Dendritic cell treated with granulocyte-macrophage colony-stimulating factor and Interleukin-4, amounts not matched to agents 40 ng/mL and 50 ng/mL, for 4 days (primary cell): ENCODE data around the gene FXYD3.
"Not testable (repeated sequence)": the region's sequence is repeated elsewhere in the genome, so short reads cannot be mapped to it uniquely, and the experiment has no call there.

Experiments
- H3K27ac Mint-ChIP-seq: one replicate; pipeline ENCODE4 v1.8.0; 2022; ENCODE audit warnings: mild to moderate bottlenecking, mixed read lengths
- H3K27me3 Mint-ChIP-seq: one replicate; pipeline ENCODE4 v1.8.0; 2022; ENCODE audit warnings: mild to moderate bottlenecking, mixed read lengths
- H3K36me3 Mint-ChIP-seq: one replicate; pipeline ENCODE4 v1.8.0; 2022; ENCODE audit warnings: low read depth, mixed read lengths
- H3K4me1 Mint-ChIP-seq: one replicate; pipeline ENCODE4 v1.8.0; 2022; ENCODE audit warnings: low read depth, mixed read lengths
- H3K4me3 Mint-ChIP-seq: one replicate; pipeline ENCODE4 v1.8.0; 2022; ENCODE audit warnings: mild to moderate bottlenecking, moderate library complexity, mixed read lengths
- H3K9me3 Mint-ChIP-seq: one replicate; pipeline ENCODE4 v1.8.0; 2022; ENCODE audit warnings: mixed read lengths
- intact Hi-C: fragments of 100-400 bp; cut with micrococcal nuclease; formaldehyde crosslinking; loops from one replicate; pipeline ENCODE4 v1.15.0; 2022

The FXYD3 gene

GRCh38 chr19:35093430-35093829 is 22.2 kb upstream of the FXYD3 start:
- Mint-ChIP-seq H3K4me3 (no peak overlapping the region), H3K4me1 (no peaks in the 10 kb centered on the region), H3K36me3 (no peaks in the 10 kb centered on the region), H3K27ac (no peak overlapping the region), H3K27me3 (peaks cover 30% of the 10 kb centered on the region), H3K9me3 (no peaks in the 10 kb centered on the region)
- intact Hi-C loops = loop anchor here (10.0 kb wide), 1 partner anchor 49 kb away; the partner anchor contains the start of gene HPN

- intact Hi-C loops = loop anchor here (10.0 kb wide), 1 partner anchor 49 kb away; the partner anchor contains the start of gene HPN
- Mint-ChIP-seq H3K36me3 (no peaks in the 10 kb centered on the region), H3K27ac (no peak overlapping the region), H3K27me3 (peaks cover 26% of the 10 kb centered on the region), H3K4me3 (no peak overlapping the region), H3K9me3 (no peaks in the 10 kb centered on the region), H3K4me1 (no peaks in the 10 kb centered on the region)
Measured at GRCh38 chr19:35093941-35094647, 21.5 kb upstream of the FXYD3 start.

- no peaks in the 10 kb centered on the region for H3K36me3 Mint-ChIP-seq
- no peak overlapping the region for H3K4me3 Mint-ChIP-seq
- peaks cover 22% of the 10 kb centered on the region for H3K27me3 Mint-ChIP-seq
- intact Hi-C loops = loop anchor here (10.0 kb wide), 1 partner anchor 50 kb away; the partner anchor contains the start of gene HPN
- H3K4me1 Mint-ChIP-seq = no peaks in the 10 kb centered on the region
- no peak overlapping the region for H3K27ac Mint-ChIP-seq
- no peaks in the 10 kb centered on the region for H3K9me3 Mint-ChIP-seq
Measured at GRCh38 chr19:35094656-35095055, 21.0 kb upstream of the FXYD3 start.

GRCh38 chr19:35095667-35096368 is 19.8 kb upstream of the FXYD3 start:
- Mint-ChIP-seq H3K27me3 (peaks cover 13% of the 10 kb centered on the region), H3K4me3 (no peak overlapping the region), H3K4me1 (no peaks in the 10 kb centered on the region), H3K9me3 (no peaks in the 10 kb centered on the region), H3K36me3 (no peaks in the 10 kb centered on the region), H3K27ac (peak overlapping the region; percentile 0)
- intact Hi-C loops = loop anchor here (10.0 kb wide), 1 partner anchor 51 kb away; the partner anchor contains the start of gene HPN

GRCh38 chr19:35098413-35099049 is 17.1 kb upstream of the FXYD3 start:
- H3K27ac Mint-ChIP-seq = no peak overlapping the region
- H3K9me3 Mint-ChIP-seq = no peaks in the 10 kb centered on the region
- peaks cover 10% of the 10 kb centered on the region for H3K27me3 Mint-ChIP-seq
- intact Hi-C loops = loop anchor here (10.0 kb wide), 1 partner anchor 54 kb away; the partner anchor contains the start of gene HPN
- H3K4me3 Mint-ChIP-seq = no peak overlapping the region
- H3K4me1 Mint-ChIP-seq = no peaks in the 10 kb centered on the region
- no peaks in the 10 kb centered on the region for H3K36me3 Mint-ChIP-seq

GRCh38 chr19:35099155-35099896 is 16.3 kb upstream of the FXYD3 start:
- no peaks in the 10 kb centered on the region for H3K36me3 Mint-ChIP-seq
- intact Hi-C loops = loop anchor here (10.0 kb wide), 1 partner anchor 55 kb away; the partner anchor contains the start of gene HPN
- H3K27ac Mint-ChIP-seq = no peak overlapping the region
- no peaks in the 10 kb centered on the region for H3K4me1 Mint-ChIP-seq
- no peak overlapping the region for H3K4me3 Mint-ChIP-seq
- H3K27me3 Mint-ChIP-seq = peaks cover 13% of the 10 kb centered on the region
- H3K9me3 Mint-ChIP-seq = no peaks in the 10 kb centered on the region

- Mint-ChIP-seq H3K27me3 (peaks cover 13% of the 10 kb centered on the region), H3K4me3 (no peak overlapping the region), H3K9me3 (no peaks in the 10 kb centered on the region), H3K4me1 (no peaks in the 10 kb centered on the region), H3K27ac (no peak overlapping the region), H3K36me3 (no peaks in the 10 kb centered on the region)
- intact Hi-C loops = loop anchor here (10.0 kb wide), 1 partner anchor 55 kb away; the partner anchor contains the start of gene HPN
Measured at GRCh38 chr19:35099897-35100275, 15.7 kb upstream of the FXYD3 start.

- intact Hi-C loops = no loop called here
- H3K36me3 Mint-ChIP-seq = no peaks in the 10 kb centered on the region
- H3K27me3 Mint-ChIP-seq = peaks cover 13% of the 10 kb centered on the region
- H3K27ac Mint-ChIP-seq = no peak overlapping the region
- H3K4me3 Mint-ChIP-seq = no peak overlapping the region
- H3K9me3 Mint-ChIP-seq = no peaks in the 10 kb centered on the region
- H3K4me1 Mint-ChIP-seq = no peaks in the 10 kb centered on the region
Measured at GRCh38 chr19:35100588-35101533, 14.8 kb upstream of the FXYD3 start.

GRCh38 chr19:35101949-35102348 is 13.7 kb upstream of the FXYD3 start:
- intact Hi-C loops, H3K36me3 Mint-ChIP-seq, H3K27ac Mint-ChIP-seq, H3K4me1 Mint-ChIP-seq, H3K27me3 Mint-ChIP-seq, H3K9me3 Mint-ChIP-seq, H3K4me3 Mint-ChIP-seq: not testable (repeated sequence)

GRCh38 chr19:35103614-35104013 is 12.0 kb upstream of the FXYD3 start:
- H3K9me3 Mint-ChIP-seq, H3K27me3 Mint-ChIP-seq, H3K4me3 Mint-ChIP-seq, intact Hi-C loops, H3K36me3 Mint-ChIP-seq: not testable (repeated sequence)
- H3K27ac Mint-ChIP-seq = peak overlapping the region; percentile 30
- peaks cover 14% of the 10 kb centered on the region for H3K4me1 Mint-ChIP-seq

GRCh38 chr19:35104361-35104760 is 11.3 kb upstream of the FXYD3 start:
- Mint-ChIP-seq H3K4me1 (peaks cover 20% of the 10 kb centered on the region), H3K36me3 (no peaks in the 10 kb centered on the region), H3K27me3 (peaks cover 13% of the 10 kb centered on the region), H3K4me3 (no peak overlapping the region), H3K27ac (no peak overlapping the region), H3K9me3 (no peaks in the 10 kb centered on the region)
- intact Hi-C loops = no loop called here

GRCh38 chr19:35105047-35105410 is 10.6 kb upstream of the FXYD3 start:
- H3K36me3 Mint-ChIP-seq = no peaks in the 10 kb centered on the region
- H3K27me3 Mint-ChIP-seq = peaks cover 20% of the 10 kb centered on the region
- H3K4me3 Mint-ChIP-seq = no peak overlapping the region
- H3K4me1 Mint-ChIP-seq = peaks cover 27% of the 10 kb centered on the region
- intact Hi-C loops = no loop called here
- H3K9me3 Mint-ChIP-seq = no peaks in the 10 kb centered on the region
- H3K27ac Mint-ChIP-seq = no peak overlapping the region
